ENCODE measurements around the gene ENO1.

DNA sequence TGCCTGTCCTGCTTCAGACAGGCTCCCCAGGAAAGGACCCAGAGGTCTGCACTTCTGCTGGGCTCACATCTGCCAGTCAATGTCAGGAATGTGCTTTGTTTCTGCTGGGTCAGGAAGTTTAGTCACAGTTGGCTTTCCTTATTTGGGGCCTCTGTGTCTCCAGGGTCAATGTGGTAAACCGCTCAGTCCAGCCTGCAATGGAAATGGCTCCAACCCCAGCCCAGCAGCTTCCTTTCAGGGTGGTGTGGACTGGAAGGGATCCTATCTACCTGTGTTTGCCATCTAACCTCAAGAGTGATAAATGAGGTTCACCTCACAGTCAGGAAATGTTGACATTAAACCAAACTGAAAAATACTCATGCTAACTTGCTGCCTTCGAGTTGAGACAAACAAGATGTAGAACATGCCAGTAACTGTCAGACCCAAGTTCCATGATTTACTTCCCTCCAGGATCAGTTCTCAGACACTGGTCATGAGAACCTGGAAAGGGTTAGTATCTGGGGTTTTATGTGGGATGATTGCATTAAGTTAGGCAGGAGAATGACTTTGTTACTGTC, 20.3 kb downstream of the ENO1 start:
- TF ChIP-seq TCF3 (IDR thresholded peaks at IDR 0.05; ENCODE audit: borderline replicate concordance, insufficient read depth, low read depth, low read length): no peak
- TF ChIP-seq, protein P1, sequence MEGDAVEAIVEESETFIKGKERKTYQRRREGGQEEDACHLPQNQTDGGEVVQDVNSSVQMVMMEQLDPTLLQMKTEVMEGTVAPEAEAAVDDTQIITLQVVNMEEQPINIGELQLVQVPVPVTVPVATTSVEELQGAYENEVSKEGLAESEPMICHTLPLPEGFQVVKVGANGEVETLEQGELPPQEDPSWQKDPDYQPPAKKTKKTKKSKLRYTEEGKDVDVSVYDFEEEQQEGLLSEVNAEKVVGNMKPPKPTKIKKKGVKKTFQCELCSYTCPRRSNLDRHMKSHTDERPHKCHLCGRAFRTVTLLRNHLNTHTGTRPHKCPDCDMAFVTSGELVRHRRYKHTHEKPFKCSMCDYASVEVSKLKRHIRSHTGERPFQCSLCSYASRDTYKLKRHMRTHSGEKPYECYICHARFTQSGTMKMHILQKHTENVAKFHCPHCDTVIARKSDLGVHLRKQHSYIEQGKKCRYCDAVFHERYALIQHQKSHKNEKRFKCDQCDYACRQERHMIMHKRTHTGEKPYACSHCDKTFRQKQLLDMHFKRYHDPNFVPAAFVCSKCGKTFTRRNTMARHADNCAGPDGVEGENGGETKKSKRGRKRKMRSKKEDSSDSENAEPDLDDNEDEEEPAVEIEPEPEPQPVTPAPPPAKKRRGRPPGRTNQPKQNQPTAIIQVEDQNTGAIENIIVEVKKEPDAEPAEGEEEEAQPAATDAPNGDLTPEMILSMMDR (IDR thresholded peaks at IDR 0.05 in 2 of 3, conservative IDR thresholded peaks at IDR 0.05 in 1 of 3; ENCODE audit: control insufficient read depth in 2 of 3, extremely low read depth in 1 of 3, insufficient read depth in 1 of 3, low read depth in 3 of 3, low read length in 3 of 3): no peak
- no peak for TF ChIP-seq EZH2 (IDR thresholded peaks at IDR 0.05; ENCODE audit: borderline replicate concordance, control insufficient read depth, low read depth, low read length)
- no peak for TF ChIP-seq GATAD2B (conservative IDR thresholded peaks at IDR 0.05; ENCODE audit: low read depth)
- no peak for TF ChIP-seq RCOR1 (conservative IDR thresholded peaks at IDR 0.05; ENCODE audit: low read depth, low read length)
- no peak for TF ChIP-seq SMC3 (IDR thresholded peaks at IDR 0.05; ENCODE audit: borderline replicate concordance, low read length)
- TF ChIP-seq POLR2A (IDR thresholded peaks at IDR 0.05; ENCODE audit: low read depth, low read length): peak; percentile 31; the same call in 1 of the 2 replicates
- TF ChIP-seq FOS (IDR thresholded peaks at IDR 0.05; ENCODE audit: borderline replicate concordance, extremely low read depth, insufficient read length): no peak
- TF ChIP-seq, protein P2, sequence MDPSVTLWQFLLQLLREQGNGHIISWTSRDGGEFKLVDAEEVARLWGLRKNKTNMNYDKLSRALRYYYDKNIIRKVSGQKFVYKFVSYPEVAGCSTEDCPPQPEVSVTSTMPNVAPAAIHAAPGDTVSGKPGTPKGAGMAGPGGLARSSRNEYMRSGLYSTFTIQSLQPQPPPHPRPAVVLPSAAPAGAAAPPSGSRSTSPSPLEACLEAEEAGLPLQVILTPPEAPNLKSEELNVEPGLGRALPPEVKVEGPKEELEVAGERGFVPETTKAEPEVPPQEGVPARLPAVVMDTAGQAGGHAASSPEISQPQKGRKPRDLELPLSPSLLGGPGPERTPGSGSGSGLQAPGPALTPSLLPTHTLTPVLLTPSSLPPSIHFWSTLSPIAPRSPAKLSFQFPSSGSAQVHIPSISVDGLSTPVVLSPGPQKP (IDR thresholded peaks at IDR 0.05; ENCODE audit: low read depth, low read length): no peak
- TF ChIP-seq PML (IDR thresholded peaks at IDR 0.05; ENCODE audit: low read length): no peak; the same call in 1 of the 2 replicates
- TF ChIP-seq YBX1 (IDR thresholded peaks at IDR 0.05): no peak
- no peak for TF ChIP-seq RELA (IDR thresholded peaks at IDR 0.05; ENCODE audit: borderline replicate concordance, partially characterized antibody)
- no peak for TF ChIP-seq E2F4 (IDR thresholded peaks at IDR 0.05; ENCODE audit: low read depth, low read length)

Measured in GM12878 (cell line).